Measurements from ENCODE around the gene IL1A.

- TF ChIP-seq CTCF (IDR thresholded peaks at IDR 0.05) (no peak), POLR2A (IDR thresholded peaks at IDR 0.05) (no peak)
Measured at GRCh38 chr2:112807233-112807807, 23.0 kb upstream of the IL1A start.
